ENCODE data around the gene GALNT16. TPM values are rescaled to one million over a fixed set of nuclear protein-coding genes. Genes with fewer than 3 reads are reported as not detected.

The GALNT16 gene
- total RNA-seq, 4 donors from 2014 or later, result 0.72 to 8.2 (median 2.9) TPM

DNA sequence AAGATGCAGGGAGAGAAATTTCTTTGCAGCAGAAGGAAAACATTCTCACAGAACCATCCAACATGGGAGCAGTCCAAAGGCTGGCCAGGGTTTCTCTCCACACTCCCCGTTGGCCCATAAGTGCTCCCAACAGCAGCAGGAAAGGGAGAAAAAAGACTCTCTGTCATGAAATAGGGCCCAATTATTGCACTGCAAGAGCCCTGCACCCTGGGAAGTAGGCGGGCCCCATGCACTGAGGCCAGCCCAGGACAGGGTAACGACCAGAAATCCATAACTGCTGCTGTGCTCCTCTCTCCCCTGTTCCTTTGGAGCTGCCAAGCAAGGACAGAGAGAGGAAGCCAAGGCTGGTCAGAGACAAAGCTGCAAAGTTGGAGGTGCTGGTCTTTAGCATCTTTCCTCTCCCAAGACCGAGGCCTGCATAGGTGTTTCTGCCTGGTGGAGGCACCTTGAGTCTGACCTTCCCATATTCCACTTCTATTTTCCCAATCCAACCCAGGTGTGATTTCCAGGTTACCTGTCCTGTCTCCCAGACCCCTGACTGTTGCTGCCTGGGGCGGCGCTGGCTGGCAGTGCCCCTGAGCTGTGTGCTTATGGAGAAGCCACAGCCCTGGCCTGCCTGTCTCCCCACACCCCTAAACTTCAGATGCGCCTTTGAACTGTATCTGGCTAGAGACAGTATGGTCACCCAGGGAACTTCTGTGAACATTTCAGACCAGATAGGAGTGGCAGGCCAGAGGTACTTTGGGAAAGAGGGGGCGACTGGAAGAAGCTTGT lies 6.8 kb downstream of the GALNT16 start:
- 79 to 87% methylated on average over 8 of the region's 8 CpGs for WGBS, 2 donors
- no peak overlapping the region for H3K4me3 ChIP-seq (ENCODE audit: low read depth, poor library complexity, severe bottlenecking)
- TF ChIP-seq POLR2A (IDR thresholded peaks at IDR 0.05), result no peak
- TF ChIP-seq, protein P1, sequence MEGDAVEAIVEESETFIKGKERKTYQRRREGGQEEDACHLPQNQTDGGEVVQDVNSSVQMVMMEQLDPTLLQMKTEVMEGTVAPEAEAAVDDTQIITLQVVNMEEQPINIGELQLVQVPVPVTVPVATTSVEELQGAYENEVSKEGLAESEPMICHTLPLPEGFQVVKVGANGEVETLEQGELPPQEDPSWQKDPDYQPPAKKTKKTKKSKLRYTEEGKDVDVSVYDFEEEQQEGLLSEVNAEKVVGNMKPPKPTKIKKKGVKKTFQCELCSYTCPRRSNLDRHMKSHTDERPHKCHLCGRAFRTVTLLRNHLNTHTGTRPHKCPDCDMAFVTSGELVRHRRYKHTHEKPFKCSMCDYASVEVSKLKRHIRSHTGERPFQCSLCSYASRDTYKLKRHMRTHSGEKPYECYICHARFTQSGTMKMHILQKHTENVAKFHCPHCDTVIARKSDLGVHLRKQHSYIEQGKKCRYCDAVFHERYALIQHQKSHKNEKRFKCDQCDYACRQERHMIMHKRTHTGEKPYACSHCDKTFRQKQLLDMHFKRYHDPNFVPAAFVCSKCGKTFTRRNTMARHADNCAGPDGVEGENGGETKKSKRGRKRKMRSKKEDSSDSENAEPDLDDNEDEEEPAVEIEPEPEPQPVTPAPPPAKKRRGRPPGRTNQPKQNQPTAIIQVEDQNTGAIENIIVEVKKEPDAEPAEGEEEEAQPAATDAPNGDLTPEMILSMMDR (IDR thresholded peaks at IDR 0.05), result no peak
- intact Hi-C loops (cut with DNase I; ENCODE audit: low total_unique reads), result no loop called here
- no peak for DNase-seq (ENCODE audit: low spot score in 2 of 2)

DNA sequence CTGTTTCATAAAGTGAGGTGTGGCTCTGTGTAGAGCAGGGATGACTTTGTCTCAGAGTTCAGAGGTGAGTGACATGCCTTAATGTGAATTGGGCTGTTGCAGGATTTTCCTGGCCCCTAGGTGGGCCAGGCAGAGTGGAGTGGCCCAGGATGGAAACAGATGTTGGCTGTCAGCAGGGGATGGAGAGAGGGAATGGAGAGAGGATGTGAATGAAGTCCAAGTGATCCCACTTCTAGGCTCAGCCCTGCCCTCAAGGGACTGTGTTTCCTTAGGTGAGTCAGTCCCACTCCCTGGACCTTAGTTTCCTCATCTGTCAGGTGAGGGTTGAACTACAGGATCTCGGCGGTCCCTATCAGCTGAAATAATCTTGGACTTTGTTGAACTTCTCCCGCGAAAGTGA lies 7.5 kb downstream of the GALNT16 start:
- no peak for DNase-seq (ENCODE audit: low spot score in 2 of 2)
- WGBS, 2 donors, result 90 to 91% methylated on average over 4 of the region's 4 CpGs

DNA sequence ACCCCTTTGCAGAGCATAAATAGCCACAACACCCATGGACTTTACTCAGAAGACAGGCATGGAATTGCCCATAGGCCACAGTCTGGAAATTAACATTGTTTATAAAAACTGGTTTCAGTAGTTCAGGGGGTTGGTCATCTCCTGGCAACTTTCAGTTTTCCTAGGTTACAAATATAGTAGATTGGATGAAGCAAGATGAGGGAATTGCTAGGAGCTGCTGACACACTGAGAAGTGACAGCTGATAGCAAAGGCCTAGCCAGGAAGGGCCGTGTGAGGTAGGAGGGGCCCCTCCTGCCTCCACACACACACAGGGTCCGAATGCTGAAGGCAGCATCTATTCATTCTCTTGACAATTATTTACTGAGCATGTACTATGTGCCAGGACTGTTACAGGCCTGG lies 8.3 kb downstream of the GALNT16 start:
- no peak for DNase-seq (ENCODE audit: low spot score in 2 of 2)
- 54 to 68% methylated on average over 2 of the region's 2 CpGs for WGBS, 2 donors
- H3K4me3 ChIP-seq (ENCODE audit: low read depth, poor library complexity, severe bottlenecking), result no peak overlapping the region
- TF ChIP-seq, protein P1 (IDR thresholded peaks at IDR 0.05), result no peak
- TF ChIP-seq POLR2A (IDR thresholded peaks at IDR 0.05), result no peak
- intact Hi-C loops (cut with DNase I; ENCODE audit: low total_unique reads), result no loop called here

More for the DNA sequence above, 7.5 kb downstream of the GALNT16 start:
- H3K4me3 ChIP-seq (ENCODE audit: low read depth, poor library complexity, severe bottlenecking), result no peak overlapping the region
- intact Hi-C loops (cut with DNase I; ENCODE audit: low total_unique reads), result no loop called here
- TF ChIP-seq POLR2A (IDR thresholded peaks at IDR 0.05), result no peak
- TF ChIP-seq, protein P1 (IDR thresholded peaks at IDR 0.05), result no peak

DNA sequence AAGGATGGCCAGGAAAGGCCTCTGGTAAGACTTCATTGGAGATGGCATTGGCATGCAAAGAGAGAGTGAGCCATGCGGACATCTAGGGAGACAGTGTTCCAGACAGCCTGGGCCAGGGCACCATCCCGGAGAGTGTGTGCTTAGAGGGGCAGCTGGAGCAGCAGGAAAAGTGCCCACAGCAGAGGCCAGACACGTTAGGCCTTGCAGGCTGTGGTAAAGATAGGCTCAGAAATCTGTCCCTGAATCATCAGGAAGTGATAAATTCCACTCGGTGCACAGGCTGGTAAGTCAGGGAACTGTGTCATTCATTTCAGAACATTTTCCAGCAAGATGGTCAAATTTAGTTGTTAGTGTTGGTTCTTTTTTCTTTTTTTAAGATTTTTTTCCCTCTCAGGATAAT lies 8.8 kb downstream of the GALNT16 start:
- WGBS, 2 donors, result 63 to 65% methylated on average over 4 of the region's 4 CpGs
- TF ChIP-seq, protein P1 (IDR thresholded peaks at IDR 0.05), result no peak
- no peak for TF ChIP-seq POLR2A (IDR thresholded peaks at IDR 0.05)
- DNase-seq (ENCODE audit: low spot score in 2 of 2), result no peak
- no peak overlapping the region for H3K4me3 ChIP-seq (ENCODE audit: low read depth, poor library complexity, severe bottlenecking)
- intact Hi-C loops (cut with DNase I; ENCODE audit: low total_unique reads), result no loop called here

DNA sequence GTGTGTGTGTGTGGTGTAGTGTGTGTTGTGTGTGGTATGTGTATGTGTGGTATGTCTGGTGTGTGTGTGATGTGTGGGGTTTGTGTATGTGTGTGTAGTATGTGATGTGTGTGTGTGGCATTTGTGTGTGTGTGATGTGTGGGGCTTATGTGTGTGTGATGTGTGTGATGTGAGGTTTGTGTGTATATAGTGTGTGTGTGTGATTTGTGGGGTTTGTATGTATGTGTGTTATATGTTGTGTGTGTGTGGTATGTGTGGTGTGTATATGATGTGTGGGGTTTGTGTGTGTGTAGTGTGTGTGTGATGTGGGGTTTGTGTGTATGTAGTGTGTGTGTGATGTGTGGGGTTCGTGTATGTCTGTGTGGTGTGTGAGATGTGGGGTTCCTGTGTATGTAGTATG lies 9.4 kb downstream of the GALNT16 start:
- TF ChIP-seq POLR2A (IDR thresholded peaks at IDR 0.05), result no peak
- TF ChIP-seq, protein P1 (IDR thresholded peaks at IDR 0.05), result no peak
- WGBS, 2 donors, result 87 to 90% methylated on average over 1 of the region's 1 CpG
- no peak for DNase-seq (ENCODE audit: low spot score in 2 of 2)
- H3K4me3 ChIP-seq (ENCODE audit: low read depth, poor library complexity, severe bottlenecking), result no peak overlapping the region
- intact Hi-C loops (cut with DNase I; ENCODE audit: low total_unique reads), result no loop called here

DNA sequence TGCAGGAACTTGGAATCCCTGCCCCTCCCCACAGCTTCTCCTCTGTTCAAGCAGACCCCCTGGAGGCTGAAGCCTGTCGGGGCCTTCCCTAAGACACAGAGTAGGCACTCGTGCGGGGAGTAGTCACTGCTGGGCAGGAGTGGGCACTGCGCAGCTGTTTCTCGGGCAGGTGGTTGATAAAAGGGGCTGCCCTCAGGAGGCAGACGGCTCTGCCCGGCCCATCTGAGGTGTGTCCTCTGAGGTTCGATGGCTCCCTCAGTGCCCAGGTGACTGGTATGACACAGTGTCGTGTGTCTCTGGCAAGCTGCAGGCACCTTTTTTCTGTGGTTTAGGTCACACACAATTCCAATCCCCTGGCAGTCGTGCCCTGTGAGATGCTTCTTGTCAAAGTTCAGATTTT lies 10.1 kb downstream of the GALNT16 start:
- DNase-seq (ENCODE audit: low spot score in 2 of 2), result no peak
- intact Hi-C loops (cut with DNase I; ENCODE audit: low total_unique reads), result no loop called here
- no peak overlapping the region for H3K4me3 ChIP-seq (ENCODE audit: low read depth, poor library complexity, severe bottlenecking)
- WGBS, 2 donors, result 80 to 83% methylated on average over 8 to 9 of the region's 10 CpGs
- TF ChIP-seq, protein P1 (IDR thresholded peaks at IDR 0.05), result no peak
- TF ChIP-seq POLR2A (IDR thresholded peaks at IDR 0.05), result no peak
